Fibroblast of pulmonary artery (primary cell): ENCODE data around the gene SLC4A8.

Experiments
- DNase-seq: peaks from one replicate; pipeline ENCODE4 v3.0.0-alpha.2; 2010; ENCODE audit warnings: low read depth
- H3K4me3 ChIP-seq: replicated peaks from 2 replicates; pipeline ENCODE4 v1.5.1; 2011; ENCODE audit warnings: low read depth, mild to moderate bottlenecking, control low read depth, low read length, moderate library complexity
- TF ChIP-seq, protein P1 (sequence below): IDR thresholded peaks from 2 replicates; pipeline ENCODE4 v1.5.1; 2011; ENCODE audit warnings: mild to moderate bottlenecking, control low read depth, low read length, inconsistent platforms; ENCODE audit errors: missing control alignments

The SLC4A8 gene

DNA sequence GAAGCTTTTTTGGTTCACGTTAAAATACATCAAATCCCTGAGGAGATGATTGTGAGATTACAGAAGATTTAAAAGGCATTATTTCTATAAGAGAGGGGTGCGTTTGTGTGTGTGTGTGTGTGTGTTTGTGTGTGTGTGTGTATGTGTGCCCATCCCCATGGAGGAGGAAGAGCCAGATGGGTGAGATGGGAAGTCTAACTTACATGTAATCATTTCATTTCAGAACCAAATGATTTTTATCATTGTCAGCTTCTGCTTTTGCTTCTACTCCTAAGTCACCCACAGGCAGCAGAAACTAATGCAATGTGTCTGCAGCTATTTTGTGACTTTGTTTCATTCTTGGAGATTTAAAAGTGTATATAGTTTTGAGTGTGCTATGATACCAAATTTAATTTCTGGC lies 68.7 kb downstream of the SLC4A8 start:
- no peak overlapping the region for H3K4me3 ChIP-seq
- DNase-seq: no peak
- TF ChIP-seq, protein P1, sequence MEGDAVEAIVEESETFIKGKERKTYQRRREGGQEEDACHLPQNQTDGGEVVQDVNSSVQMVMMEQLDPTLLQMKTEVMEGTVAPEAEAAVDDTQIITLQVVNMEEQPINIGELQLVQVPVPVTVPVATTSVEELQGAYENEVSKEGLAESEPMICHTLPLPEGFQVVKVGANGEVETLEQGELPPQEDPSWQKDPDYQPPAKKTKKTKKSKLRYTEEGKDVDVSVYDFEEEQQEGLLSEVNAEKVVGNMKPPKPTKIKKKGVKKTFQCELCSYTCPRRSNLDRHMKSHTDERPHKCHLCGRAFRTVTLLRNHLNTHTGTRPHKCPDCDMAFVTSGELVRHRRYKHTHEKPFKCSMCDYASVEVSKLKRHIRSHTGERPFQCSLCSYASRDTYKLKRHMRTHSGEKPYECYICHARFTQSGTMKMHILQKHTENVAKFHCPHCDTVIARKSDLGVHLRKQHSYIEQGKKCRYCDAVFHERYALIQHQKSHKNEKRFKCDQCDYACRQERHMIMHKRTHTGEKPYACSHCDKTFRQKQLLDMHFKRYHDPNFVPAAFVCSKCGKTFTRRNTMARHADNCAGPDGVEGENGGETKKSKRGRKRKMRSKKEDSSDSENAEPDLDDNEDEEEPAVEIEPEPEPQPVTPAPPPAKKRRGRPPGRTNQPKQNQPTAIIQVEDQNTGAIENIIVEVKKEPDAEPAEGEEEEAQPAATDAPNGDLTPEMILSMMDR: no peak

DNA sequence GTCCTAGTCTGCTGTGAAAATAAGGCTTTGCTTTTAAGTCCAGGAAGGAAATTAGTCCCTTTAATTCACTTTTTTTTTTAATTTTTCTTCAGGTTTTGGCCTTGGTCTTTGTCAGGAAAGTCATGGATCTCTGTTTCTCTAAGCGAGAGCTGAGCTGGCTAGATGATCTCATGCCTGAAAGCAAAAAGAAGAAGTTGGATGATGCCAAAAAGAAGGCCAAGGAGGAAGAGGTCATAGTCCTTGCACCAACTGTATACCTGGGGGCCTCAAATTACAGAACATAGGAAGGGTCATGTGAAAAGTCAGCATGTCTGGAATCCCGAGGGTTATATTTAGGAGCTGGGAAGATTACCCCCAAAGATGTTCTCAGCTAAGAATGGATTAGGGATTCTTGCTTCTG lies 72.3 kb downstream of the SLC4A8 start:
- DNase-seq: no peak
- H3K4me3 ChIP-seq: no peak overlapping the region
- TF ChIP-seq, protein P1: no peak

- no peak for DNase-seq
- TF ChIP-seq, protein P1: no peak
- no peak overlapping the region for H3K4me3 ChIP-seq
Measured at GRCh38 chr12:51504851-51505250, 80.2 kb downstream of the SLC4A8 start.

DNA sequence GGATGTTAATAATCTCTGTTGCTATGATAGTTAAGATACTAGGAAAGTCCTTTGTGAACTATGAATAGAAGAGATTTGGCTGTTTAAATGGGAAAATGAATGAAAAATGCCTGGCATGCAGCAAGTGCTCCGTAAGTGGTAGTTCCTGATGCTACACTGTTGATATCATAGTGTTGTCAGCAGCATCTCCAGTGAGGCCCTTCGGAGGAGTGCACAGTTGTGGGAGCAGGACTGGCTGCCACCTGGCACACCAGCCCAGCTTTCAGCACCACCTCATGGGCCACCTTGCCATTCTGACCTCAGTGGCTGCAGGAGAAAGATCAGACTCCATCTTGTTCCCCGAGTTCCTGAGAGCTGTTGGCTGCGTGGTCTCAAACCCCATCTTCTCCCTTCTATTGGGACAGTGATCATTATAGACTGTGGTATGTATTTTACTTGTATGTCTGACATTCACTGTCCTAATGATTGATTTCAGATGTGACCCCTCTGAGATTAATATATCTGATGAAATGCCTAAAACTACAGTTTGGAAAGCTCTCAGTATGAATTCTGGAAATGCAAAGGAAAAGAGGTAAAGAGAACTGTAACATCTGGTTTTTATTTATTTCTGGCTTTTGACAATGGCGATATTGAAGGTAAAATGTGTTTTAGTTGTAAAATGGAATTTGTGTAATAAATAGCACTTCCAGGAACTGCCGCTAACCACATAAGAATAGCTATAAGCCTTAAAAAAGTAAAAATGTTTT lies 80.9 kb downstream of the SLC4A8 start:
- TF ChIP-seq, protein P1: no peak
- H3K4me3 ChIP-seq: no peak overlapping the region
- DNase-seq: no peak

GRCh38 chr12:51507178-51507577 lies 82.5 kb downstream of the SLC4A8 start:
- no peak overlapping the region for H3K4me3 ChIP-seq
- DNase-seq: no peak
- TF ChIP-seq, protein P1: no peak

DNA sequence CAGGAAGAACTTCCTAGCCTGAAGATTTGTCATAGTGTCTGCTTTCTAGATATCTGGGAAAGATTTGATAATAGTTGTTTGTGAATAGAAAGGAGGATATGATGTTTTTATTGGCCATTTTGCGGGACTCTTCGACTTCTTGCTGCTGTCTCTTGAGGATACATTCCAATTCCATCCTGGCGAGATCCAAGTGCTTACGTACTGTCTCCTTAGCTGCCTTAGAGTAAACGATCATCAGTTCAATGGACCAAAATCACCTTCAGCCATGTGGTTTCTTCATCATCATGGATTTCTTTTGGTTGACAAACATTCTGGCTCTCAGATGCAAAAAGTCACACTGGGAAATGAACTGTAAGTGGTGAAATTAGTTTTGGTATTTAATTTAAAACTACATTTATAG lies 83.7 kb downstream of the SLC4A8 start:
- TF ChIP-seq, protein P1: no peak
- DNase-seq: no peak
- no peak overlapping the region for H3K4me3 ChIP-seq
